IPS DF 19.7 (cell line): ENCODE measurements around the gene EEA1.
"Not testable (repeated sequence)": the region's sequence is repeated elsewhere in the genome, so short reads cannot be mapped to it uniquely, and the experiment has no call there.

Experiments used
- DNase-seq: peaks from one replicate; pipeline ENCODE4 v3.0.0-alpha.2; 2013; ENCODE audit warnings: low read depth, low spot score

Gene EEA1

DNA sequence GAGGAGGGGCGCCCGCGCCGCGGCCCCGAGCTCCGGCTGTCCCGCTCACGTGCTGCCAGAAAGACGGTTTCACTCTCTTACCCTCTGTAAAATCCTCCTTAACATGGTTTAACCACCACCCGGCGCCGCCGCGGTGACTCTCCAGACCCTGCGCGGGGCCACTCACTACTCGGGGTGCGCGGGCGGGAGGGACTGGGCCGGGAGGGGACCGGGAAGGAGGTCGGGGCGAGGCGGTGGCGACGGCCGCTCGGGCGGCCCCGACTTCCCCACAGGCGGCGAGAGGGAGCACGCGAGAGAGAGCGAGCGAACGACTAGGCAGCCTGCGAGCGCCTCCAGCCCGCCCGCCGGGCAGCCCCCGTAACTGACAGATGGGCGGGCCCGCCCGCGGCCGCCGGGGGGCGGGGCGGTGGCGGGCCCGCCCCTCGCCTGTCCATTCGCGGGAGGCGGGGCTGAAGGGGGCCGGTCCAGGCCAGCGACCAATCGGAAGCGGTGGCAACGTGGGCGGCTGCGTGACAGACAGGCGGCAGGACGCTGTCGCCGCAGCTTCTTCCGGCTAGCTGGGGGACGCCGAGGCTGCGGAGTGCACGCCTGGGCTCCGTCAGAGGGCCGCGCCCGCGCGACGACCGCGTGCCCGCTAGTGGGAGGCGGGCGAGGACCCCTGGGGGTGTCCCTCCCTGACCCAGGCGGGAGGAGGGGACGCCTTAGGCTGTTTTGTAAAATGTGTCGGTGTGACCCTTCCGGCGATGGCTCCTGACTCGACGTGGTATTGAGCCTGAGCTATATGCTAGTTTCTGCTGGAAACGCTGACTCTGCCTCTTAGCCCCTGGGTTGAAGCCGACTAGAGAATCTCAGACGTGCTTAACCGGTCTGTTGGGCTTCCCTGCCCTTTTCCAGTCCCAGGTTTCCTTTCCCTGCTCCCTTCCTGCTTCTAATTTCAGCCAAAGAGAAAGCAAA lies at the start of gene EEA1:
EEA1 (minus strand) TSS at position 334 of the 954 bp plus-strand sequence; CDS start at position 105, 229 bp downstream.
- DNase-seq, result peak; percentile 78

DNA sequence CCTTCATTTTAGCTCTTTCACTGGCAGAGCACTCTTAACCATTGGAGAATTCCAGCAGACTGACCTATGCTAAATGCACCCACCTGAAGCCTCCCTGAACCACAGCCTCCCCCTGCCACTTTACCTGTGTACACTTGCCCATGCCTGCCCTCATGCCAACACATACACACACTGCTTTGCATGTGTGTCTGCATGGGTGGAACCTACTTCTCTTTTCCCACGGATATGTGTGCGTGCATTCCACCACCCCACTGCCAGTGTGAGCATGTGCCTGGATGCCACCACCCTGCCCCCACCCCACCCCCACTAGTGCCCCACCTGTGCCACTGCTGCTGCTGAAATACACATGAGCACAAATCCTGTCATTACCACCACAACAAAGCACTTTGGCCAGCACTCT lies 49.5 kb upstream of the EEA1 start:
- DNase-seq, result no peak

DNA sequence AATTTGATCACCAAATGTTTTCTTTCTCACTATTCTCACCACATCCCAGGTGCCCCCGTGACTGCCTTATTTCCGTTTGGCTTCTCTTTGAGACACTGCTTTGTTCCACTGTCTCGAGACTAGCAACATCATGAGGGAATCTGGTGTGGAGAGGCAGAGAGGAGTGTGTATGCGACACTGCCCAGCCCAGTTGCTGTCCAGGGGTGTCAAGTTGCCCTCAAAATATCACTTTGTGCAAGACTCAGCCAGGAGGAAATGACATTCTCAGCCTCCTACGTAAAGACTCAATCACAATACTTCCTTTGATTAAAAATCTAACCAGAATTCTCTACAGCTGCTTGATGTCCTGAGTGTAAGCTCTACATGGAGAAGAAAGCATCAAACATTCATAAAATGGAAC lies 48.2 kb upstream of the EEA1 start:
- DNase-seq, result no peak

DNA sequence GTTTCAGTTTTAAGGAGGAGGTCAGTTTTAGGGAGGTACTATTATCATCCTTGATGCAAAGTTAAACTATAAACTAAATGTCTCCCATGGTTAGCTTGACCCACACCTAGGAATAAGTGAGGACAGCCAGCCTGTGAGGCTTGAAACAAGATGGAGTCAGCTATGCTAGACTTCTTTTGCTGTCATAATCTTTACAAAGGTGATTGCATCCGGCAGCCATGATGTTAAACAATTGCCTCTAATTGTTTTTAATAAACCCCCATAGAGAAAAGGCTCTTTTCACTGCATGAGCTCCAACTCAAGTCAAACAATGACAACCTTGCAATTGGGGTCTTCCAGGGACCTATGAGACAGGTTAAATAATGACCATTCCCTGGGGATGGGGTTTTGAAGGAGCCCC lies 45.7 kb upstream of the EEA1 start:
- no peak for DNase-seq

DNA sequence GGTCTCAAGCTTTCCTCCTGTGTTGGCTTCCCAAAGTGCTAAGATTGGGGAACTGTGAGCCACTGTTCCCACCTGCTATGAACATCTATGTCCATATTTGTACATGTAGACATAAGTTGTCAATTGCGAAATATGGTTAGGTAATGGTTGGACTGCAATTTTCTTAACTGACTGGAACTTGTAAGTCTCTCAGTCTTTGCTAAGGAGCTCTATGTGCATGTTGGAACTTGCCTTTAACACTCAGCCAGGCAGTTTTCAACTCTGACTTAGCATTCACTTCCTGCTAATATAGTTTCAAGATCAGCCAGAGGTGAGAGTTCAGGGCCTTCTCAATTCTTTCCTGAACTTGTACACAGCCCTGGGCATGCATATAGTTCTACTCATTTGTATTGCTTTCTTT lies 44.5 kb upstream of the EEA1 start:
- no peak for DNase-seq

DNA sequence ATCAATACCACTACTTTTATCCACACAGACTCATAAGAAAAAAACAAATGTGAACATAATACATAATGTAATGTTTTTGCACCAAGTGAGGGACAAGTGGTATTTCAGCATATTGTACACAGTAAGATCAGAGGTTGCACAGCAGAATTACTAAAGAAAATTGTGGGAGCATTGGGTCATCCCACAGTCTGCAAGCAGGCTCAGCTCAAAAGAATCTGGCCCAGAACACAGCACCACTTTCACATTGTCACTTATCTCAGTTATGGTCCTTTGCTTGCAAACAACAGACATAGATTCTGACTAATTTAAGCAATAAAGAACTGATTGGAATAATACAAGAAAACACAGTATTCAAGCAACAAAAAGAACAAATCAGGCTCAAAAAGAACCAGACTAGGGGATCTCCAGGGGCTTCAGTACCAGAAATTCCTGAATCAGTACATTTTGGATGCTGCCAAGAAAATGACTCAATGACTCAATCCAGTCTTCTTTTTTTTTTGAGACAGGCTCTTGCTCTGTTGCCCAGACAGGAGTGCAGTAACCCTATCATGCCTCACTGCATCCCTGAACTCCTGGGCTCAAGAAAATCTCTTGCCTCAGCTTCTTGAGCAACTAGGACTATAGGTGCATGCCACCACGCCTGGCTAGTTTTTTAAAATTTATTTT lies 42.9 kb upstream of the EEA1 start:
- no peak for DNase-seq

DNA sequence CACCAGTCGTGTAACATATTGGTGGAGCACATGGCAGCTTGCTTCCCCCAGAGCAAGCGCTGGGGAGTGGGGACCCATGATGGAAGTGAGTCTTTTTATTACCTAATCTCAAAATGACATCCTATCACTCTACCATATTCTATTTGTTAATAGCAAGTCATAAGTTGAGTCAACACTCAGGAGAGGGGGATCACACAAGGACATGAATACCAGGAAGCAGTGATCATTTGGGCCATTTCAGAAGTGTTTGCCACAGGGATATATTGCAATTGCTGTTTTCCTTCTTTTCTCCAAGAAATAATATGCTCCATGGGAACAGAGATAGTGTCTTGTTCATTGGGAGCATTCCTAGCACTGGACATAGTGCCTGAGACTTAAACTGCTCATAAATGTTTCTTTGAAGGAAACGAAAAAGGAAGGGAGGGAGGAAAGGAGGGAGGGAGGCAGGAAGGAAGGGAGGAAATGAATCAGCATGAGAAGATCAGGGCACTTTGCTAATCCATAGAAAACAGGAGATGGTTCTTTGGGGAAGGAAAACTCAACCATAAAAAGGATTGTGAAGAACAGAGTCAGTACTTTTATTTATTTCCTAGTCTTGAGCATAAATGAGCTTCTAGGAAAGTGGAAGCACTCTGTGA lies 39.2 kb upstream of the EEA1 start:
- no peak for DNase-seq

DNA sequence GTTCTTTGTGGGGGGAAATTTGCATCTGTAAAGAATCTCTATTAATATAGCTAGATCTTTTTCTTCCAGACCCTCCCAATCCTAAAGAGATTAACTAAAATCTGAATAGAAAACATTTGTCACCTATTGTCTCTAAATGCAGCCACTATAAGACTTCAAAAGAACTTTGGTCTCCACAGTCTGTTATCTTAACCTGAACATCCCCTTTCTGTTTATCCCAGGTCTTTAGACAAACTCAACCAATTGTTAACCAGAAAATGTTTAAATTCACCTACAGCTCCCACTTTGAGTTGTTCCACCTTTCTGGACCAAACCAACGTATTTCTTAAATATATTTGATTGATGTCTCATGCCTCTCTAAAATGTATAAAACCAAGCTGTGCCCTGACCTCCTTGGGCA lies 35.3 kb upstream of the EEA1 start:
- not testable (repeated sequence) for DNase-seq

DNA sequence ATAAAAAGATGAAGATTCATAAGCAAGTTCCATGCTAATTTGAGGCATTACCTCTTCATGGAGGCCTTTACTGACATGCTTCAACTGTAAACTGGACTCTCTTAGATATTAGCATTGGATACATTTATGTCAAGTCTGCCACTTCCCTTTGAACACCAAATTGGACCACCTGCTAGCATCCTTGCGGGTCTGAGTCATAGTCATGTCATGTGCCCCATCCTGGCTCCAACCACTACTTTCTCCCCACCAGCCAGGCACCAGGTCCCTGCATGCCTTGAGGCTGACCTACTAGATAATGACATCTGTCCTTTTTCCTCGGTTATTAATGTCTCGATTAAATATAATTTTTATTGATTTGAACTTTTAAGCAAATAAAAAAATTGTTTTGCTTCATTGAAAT lies 32.9 kb upstream of the EEA1 start:
- DNase-seq, result no peak

DNA sequence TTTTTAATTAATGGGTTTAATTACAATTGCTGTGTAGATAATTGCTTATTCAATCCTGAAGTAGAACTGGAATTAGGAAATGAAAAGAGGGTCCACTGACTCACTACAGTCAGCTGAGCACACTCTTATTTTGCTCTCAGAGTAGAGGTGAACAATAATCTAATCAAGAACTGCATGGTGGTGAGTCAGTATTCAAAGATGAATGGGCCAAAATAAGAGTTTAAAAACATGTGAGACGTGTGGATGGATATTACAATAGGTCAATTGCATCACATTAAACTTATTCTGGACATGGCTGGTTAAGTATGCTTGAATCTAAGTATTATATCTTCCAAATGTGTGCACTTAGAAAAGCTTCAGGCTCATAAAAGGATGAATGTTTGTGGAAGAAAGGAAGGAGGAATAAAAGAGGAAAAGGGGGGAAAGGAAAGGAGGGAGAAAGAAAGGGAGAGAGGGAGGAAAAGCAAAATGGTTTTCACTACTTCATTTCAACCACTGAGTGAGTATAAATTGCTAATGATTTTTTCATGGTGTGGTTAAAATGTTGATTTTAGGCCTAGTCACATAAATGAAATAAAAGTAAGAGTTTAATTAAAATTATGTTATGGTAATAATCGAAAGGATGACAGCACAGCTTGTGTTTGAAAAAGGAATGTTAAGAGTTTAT lies 27.0 kb upstream of the EEA1 start:
- no peak for DNase-seq

DNA sequence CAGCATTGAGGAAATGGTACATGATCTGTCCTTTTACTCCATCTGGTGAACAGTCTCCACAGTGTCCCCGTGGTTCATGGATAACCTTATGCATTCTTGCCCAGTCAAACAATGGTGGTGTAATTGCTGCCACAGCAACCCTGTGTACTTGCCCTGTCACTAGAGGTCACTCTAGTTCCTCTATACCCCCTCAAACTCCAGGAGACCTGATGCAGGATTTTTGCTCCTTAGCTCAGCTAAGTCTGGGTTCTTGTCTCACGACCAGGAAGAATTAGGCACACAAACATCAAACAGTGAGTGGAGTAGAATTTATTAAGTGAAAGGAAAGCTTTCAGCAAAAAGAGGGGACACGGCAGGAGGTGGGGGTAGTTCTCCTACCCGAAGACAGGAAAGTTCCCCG lies 24.7 kb upstream of the EEA1 start:
- DNase-seq, result no peak

DNA sequence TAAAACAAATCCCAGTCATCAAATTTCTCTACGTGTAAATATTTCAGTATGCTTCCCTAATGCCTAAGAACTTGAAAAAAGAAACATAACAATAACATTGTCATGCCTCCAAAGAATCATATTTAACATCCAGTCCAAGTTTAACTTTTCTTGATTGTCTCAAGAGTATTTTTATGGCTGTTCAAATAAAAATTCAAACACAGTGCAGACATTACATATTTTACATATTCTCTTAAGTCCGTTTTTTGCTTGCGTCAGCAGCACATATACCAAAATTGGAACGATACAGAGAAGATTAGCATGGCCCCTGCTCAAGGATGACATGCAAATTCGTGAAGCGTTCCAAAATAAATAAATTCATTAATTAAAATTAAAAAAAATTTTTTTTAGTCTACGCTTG lies 23.3 kb upstream of the EEA1 start:
- DNase-seq, result no peak

DNA sequence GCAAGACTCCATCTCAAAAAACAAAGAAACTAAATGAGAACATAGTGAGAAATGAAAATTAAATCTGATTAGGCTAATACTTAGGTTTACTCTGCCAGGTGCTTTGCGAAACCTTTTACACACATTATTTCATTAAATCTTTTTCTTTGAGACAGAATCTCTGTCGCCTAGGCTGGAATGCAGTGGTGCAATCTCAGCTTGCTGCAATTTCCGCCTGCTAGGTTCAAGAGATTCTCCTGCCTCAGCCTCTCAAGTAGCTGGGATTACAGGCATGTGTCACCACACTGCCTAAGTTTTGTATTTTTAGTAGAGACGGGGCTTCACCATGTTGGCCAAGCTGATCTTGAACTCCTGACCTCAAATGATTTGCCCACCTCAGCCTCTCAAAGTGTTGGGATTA lies 21.9 kb upstream of the EEA1 start:
- no peak for DNase-seq

DNA sequence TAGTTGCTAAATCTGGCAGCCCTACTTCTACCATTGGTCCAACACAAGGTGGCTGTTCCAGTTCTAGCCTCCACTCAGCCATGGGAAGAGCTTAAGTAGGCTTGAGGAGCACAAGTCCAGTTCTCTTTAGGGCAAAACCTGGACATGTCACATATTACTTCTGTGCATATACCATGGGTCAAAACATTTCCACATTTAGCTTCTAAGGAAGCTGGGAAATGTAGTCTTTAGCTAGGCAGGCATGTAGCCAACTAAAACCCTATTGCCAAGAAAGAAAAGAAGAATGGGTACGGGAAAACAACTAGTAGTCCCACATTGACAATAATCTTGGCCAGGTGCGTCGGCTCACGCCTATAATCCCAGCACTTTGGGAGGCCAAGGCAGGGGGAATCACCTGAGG lies 20.9 kb upstream of the EEA1 start:
- no peak for DNase-seq

DNA sequence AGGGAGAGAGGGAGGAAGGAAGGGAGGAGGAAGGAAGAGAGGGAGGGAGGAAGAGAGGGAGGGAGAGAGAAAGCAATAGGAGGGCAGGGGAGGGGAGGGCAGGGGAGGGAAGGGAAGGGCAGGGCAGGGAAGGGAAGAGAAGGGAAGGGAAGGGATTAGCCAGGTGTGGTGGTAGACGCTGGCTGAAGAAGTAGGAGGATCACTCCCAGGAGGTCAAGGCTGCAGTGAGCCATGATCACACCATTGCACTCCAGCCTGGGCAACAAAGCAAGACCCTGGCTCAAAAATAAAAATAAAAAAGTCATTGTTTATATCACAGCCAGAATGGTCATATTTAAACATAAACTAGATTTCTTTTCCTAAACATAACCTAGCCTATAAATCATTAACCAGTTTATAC lies 20.4 kb upstream of the EEA1 start:
- DNase-seq, result no peak

DNA sequence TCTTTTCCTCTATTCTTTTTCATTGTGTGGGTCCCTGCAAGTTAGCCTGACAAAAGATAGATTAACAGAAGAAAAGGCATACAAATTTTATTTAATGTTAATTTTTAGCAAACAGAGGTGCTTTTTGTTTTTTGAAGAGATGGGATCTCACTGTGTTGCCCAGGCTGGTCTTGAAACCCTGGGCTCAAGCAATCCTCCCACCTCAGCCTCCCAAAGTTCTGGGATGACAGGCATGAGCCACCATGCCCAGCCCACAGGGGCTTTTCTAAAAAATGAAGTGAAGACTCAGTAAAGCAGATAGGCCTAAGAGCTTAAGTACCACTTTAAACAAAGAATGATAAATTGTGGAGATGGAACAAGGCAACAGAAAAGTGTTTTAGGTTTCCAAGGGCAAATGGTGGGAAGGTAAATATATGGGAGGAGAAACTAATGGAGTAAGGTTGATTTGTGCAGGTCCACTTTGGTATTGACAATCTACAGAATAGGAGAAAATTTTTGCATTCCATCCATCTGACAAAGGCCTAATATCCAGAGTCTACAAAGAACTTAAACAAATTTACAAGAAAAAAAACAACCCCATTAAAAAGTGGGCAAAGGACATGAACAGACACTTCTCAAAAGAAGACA lies 18.6 kb upstream of the EEA1 start:
- no peak for DNase-seq

DNA sequence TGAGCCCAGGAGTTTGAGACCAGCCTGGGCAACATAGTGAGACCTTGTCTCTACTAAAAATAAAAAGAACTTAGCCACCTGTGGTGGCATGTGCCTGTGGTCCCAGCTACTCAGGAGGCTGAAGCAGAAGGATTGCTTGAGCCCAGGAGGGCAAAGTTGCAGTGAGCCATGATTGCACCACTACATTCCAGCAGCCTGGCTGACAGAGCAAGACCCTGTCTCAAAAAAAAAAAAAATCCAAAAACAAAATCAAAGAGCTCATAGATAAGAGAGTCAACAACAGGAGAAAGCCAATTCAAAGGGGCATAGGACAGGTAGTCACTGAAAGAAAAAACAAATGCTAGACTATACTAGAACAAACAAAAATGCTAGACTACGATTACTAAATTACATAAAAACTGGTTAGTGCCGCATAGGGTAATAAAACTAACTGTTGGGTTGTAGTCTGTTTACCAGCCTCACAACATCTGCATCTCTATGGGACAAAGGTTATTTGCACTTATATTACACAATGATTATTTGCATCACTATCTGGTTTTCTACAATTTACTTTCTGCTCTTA lies 16.6 kb upstream of the EEA1 start:
- DNase-seq, result no peak

DNA sequence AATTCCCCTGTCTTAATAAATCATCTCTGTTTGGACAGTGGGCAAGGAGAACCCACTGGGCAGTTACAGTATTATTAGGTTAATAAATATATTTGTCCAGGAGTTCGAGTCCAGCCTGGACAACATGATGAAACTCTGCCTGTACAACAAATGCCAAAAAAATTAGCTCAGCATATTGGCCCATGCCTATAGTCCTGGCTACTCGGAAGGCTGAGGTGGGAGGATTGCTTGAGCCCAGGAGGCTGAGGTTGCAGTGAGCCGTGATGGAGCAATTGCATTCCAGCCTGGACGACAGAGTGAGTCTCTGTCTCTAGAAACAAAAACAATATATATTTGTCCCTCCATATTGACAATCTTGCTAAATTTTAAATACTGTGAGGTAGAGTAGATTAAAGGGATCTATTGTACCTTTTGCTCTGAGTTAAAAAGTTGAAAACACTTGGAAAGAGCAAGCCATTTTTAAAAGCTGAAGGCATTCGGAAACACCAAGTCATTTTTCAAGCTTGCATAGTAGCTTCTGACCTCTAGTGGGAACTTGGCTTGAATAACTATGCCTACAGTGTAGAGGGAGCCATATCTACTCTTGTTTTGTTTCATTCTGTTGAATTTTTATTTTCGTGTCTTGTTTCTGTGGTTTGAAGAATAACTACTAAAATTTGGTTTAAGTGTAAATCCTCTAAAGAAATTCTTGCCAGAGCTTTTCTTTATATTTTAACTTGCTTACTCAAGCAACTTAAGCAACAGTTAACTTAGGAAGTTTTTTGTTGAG lies 14.6 kb upstream of the EEA1 start:
- DNase-seq, result no peak

DNA sequence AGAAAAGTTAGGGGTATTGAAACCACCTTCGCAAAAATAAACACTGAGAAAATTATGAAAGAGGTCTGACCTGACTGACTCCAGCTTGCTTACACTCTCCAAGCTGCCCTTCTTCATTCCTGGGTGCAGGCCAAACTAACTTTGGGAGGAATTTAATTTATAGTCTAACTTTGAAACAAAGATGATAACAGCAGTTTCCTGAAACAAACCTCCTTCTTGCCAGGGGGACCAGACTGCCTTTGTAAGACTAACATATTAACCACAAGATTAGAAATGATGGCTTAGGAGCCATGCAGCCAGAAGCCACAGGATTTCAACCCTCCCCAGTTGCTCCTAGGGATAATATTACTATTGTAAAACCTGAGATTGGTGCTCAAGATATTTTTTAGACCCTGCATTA lies 13.8 kb upstream of the EEA1 start:
- no peak for DNase-seq

DNA sequence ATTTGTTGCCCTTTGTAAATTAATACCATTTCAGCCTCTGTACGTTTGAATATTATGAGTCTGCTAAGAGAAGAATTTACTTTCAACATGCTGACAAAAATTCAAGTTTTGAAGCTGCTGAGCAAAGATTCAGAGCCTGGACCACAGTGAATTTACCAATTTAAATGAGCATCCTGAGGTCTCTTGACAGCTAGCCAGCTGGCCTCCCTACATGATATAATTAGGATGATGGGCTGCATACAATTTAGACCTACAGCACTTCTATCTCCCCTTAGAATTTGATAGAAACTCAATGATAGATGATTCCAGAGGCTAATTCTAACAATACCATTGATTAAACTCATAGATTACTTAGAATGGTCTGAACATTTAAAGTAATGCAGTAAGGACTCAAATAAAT lies 10.0 kb upstream of the EEA1 start:
- DNase-seq, result no peak

DNA sequence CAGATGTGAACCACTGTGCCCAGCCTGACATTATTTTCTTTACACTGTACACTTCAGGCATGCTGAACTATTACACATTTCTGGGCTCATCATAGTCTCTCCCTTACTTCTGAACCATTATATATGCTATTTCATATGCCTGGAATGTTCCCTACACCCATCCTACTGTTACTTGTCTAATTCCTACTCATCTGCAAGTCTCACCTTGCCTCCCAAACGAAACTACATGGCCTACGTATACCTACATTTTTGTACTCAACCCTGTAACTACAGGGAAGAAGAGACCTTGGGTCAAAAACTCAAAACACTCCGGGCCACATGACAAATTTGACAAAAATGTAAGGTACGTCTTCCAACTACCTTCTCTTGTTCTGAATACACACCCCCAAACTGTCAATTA lies 9.5 kb upstream of the EEA1 start:
- no peak for DNase-seq
